RPMI8226 (cell line): ENCODE results near the gene ANXA8.

Source experiments
- DNase-seq: peaks from one replicate; pipeline ENCODE4 v3.0.0-alpha.2; 2015

ANXA8 gene

DNA sequence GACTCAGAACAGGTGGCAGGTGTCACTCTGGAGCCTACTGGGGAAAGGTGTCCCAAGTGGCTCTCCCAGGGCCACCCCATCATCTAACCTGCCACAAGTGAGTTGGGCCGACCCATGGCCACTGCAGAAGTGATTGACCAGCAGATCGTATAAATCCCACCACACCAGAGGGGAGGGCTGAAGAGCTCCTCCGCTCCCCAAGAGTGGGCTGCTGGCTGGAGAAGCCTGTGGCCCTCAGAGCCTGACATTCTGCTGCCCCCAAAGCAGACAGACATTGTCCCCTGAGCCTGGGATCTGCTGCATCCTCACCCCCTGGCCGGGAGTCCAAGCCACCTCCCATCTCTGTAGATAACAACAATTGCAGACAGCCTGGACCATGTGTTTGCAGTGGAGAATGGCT lies 36.7 kb downstream of the ANXA8 start:
- DNase-seq, result no peak

DNA sequence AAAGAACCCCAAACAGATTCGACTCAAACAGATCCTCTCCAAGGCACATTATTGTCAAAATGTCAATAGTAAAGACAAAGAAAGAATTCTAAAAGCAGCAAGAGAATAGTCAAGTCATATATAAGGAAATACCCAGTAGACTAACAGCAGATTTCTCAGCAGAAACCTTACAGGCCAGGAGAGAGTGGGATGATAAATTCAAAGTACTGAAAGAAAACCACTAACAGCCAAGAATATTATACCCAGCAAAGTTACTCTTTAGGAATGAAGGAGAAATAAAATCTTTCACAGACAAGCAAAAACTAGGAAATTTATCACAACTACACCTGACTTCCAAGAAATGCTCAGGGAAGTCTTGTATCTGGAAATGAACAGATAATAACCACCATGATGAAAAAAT lies 38.2 kb downstream of the ANXA8 start:
- DNase-seq, result no peak

DNA sequence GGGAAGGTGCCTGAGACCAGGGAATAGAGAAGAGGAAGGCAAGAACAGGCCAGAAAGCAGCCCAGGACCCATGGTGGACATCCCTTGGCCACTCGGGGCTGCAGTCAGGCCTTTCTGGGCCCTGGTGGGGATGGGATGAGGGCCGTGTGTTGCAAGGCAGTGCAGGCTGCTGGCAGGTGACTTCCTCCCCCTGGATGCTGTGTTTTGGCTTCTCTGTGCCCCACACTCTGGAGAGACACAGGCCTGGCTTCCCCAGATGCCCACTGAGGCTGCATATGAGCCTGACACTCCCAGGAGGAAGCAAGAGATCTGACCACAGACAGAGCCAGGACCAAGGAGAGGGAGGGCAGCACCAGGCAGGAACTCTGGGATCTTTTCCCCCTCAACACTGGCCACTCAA lies 39.9 kb downstream of the ANXA8 start:
- no peak for DNase-seq

DNA sequence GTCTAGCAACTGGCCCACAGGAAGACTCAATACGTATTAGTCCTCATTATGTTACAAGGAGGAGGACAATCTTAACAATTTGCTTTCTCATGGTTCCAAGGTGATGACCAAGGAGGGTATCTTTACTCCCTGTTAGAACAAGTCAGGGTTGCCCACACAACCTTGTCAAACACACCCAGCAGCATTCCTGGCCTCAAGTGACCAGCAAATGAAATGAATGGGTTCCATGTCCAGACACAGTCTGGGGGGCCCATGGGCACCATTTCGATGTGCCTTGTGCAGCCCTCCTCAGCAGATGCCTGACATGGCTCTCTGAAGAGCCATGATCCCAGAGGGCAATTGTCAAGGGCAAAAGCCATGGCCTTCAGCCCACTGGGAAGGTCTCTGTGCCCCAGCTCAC lies 40.8 kb downstream of the ANXA8 start:
- no peak for DNase-seq

DNA sequence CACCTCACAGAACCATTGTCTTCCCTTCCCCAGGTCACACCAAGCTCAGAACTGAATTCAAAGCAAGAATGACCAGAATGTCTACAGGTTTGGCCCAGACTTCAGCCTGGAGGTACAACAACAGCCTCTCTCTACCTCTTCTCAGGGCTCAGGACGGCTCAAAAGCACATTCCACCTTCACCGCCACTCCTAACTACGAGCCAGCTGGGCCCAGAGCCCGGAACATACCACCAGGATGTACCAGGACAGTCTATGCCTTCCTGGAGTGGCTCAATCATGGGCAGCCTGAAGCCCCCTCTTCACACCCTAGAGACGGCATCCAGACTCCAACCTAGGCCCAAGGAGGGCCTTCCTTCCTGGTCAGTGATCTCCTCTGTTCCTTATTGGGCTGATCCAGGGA lies 41.6 kb downstream of the ANXA8 start:
- no peak for DNase-seq

DNA sequence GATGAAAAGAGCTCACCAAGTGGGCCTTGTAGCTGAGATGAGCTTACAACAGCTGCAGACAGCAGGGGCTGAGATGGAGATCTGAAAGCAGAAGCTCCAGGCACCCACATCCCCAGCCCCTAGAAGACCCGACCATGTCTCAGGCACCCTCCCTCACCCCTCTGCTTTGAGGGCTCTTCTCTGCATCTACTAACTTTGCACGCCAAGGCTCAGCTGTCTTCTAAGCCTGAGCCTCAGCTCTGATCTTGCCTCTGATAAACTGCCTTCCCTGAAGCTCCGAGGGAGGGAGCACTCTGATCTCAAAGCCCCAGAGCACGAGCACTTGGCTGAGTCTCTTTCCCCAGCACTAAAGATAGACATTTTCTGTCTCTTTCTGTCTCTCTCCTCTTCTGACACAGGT lies 42.0 kb downstream of the ANXA8 start:
- no peak for DNase-seq

DNA sequence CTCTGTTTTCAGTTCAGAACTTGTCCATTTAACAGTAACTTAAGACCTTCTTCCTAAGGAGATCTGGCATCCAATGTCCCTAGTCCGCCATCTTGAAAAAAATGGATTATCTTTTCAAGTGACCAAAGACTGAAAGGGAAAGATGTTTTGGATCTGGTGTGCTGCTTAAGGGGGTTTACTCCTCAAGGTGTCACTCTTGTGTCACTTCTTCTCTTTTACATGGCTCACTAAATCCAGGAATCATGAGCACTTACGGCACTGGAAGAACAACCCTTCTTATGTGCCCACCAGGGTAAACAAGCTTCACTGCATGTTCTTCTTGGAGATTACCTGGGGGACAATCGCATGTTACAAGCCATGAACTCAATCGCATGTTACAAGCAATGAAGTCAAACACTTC lies 43.7 kb downstream of the ANXA8 start:
- no peak for DNase-seq

DNA sequence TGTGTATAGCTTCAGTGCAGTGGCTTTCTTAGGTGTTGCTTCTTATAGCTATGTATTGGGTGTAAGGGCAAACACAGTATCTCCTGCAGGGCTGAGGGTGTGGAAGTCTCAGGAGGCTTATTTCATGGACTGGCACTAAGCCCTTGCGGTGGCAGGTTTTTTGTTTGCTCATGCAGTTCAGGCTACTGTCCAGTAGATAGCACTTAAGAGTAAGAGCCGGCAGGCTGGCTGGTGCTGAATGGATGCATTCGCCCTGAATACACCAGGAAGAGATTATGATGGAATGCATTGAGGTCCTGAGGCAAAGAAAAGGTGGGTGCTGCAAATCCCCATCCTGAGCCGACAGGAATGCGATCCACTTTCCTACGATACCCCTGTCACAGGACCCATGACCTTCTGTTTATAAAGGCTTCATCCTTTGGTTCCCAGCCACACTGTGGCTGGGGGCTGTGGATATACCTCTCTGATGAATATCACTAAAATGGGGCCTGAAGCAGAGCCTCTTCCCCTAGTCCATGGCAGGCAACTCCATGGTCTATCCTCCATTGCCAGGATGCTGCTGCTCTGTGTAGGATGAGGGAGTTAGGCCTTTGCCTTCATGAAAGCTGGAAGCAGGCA lies 44.9 kb downstream of the ANXA8 start:
- DNase-seq, result peak; percentile 26

DNA sequence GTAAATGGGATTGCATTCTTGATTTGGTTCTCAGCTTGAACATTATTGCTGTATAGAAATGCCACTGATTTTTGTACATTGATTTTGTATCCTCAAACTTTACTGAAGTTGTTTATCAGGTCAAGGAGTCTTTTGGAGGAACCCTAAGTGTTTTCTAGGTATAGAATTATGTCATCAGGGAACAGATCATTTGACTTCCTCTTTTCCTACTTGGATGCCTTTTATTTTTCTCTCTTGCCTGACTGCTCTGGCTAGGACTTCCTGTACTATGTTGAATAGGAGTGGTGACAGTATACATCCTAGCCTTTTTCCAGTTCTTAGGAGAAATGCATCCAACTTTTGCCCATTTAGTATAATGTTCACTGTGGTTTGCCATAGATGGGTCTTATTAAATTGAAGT lies 48.8 kb downstream of the ANXA8 start:
- no peak for DNase-seq

DNA sequence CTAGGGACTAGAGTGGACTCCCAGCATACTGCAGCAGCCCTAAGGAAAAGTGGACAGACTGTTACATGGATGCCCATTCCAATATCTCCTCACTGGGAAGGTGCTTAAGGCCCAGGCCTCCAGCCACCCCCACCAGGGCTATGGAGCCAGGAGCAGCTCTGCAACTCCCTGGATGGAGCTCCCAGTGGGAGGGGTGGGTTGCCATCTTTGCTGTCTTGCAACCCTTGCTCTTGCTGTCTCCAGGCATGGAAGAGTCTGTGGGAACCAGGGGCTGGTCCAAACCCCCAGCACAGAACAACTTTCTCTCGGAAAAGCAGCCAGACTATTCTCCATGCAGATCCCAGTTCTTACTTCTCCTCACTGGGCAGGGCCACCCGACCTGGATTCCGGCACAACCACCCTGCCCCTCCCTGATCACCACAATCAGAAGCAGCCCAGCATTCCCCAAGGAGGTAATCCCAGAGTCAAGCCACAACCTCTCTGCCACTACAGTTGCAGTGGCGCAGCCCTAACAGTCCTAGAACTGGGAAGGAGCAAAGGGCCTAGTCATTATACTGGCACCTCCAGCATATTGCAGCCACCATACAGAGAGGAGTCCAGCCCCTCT lies 58.0 kb downstream of the ANXA8 start:
- no peak for DNase-seq

DNA sequence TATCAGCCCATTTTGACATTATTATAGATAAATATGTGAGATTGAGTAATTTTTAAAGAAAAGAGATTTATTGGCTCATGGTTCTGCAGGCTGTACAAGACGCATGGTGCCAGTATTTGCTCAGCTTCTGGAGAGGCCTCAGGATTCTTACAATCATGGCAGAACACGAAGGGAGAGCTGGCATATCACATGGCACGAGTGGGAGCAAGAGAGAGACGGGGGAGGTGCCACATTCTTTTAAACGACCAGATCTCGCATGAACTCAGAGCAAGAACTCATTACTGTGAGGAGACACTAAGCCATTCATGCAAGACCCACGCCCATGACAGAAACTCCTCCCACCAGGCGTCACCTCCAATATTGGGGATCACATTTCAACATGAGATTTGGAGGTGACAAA lies 59.7 kb downstream of the ANXA8 start:
- DNase-seq, result no peak

DNA sequence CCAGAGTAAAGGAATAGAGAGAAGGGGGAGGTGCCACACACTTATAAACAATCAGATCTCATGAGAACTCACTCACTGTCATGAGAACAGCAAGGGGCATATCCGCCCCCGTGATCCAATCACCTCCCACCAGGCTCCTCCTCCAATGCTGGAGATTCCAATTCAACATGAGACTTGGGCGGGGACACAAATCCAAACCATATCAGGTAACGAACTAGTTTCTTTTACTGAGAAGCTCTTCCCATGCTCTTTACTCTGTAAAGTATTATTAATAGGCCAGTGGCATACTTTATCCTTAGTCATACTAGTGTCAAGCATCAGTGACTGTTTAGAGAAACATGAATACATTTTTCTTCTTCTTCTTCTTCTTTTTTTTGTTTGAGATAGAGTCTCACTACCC lies 60.4 kb downstream of the ANXA8 start:
- DNase-seq, result no peak

DNA sequence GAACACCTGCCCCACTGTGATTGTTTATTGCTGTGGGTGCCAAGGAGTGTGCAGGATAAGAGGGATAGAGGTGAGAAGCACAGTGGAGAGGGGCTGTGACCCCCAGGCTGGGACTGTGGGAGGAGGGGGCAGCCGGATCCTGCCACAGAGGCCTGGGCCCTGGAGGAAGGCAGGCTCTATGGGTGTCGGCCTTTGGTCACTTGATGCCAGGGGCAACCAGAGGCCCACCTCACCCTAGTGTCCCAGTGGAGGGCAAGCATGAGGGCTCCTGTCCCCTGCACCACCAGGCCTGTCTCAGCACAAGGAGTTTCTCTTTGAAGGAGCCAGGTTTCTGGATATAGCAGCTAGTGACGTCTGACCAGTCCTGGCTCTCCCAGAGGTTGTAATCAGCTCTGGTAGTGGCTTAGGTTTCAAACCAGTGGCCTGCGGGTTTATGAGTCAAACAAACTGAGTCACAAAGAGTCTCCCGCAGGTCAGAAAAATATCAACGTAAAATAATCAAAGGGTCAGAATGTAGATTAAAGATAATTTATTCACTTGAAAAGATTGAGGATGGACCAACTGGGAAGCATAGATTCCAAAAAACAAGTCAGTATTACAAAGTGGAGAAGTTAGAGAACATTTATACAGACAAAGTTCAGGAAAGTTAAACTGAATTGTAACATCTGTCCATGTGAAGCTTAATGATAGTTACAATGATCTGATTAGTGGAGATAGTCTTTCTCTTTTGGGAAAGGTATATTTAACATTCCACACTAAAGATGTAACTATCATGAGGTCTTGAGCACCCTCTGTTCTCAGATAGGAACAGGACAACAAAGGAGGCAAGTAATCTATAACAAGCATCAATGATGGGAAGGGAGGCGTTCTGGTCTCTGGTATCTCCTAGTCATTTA lies 62.6 kb downstream of the ANXA8 start:
- DNase-seq, result no peak

DNA sequence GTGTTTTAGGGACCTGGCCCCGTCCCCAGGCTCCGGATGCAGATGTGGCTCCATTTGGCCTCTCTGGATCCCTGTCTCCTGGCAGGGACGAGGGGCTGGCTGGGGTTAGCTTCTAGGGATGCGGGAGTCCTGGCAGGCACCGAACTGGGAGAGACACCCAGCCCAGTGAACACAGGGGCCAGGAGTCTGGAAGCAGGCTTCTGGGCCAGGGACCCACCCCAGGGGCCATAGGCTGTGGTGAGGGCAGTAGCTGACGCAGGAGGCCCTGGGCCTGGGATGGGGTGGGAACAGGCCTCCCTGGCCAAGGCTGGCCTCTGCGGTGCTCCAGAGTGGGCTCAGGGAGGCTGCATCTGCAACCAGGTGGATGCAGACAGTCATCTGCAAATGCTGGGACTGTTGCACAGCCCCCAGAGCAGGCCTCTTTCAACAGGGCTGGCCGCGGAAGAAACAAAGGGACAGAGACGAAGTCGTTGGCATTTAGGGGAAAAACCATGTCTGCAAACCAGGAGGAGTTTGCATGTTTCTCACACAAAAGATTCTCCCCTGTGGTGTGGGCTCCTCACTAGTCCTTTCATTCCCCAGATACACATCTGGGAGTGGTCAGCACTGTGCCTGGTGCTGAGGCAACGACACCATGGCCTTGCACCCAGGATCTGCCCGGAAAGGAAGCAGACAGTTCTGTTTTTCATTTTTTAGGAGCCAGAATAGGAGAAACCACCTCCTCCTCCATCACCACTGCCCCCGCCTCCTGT lies 63.4 kb downstream of the ANXA8 start:
- no peak for DNase-seq

DNA sequence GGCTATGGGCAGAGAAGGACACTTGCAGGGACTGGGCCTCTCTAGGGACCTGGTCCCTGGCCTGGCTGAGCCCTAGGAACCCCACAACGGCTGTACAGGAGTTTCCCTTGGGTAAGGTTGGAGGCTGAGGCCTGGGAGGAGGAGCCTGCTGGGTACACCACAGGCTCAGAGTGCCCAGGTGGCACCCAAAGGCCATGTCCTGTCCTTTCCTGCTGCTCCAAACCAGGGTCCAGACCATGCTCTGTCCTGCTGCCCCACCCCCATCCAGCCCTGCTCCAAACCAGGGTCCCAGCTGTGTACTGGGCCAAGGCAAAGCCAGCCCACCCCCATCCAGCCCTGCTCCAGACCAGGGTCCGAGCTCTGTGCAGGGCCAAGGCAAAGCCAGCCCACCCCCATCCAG lies 64.5 kb downstream of the ANXA8 start:
- no peak for DNase-seq

DNA sequence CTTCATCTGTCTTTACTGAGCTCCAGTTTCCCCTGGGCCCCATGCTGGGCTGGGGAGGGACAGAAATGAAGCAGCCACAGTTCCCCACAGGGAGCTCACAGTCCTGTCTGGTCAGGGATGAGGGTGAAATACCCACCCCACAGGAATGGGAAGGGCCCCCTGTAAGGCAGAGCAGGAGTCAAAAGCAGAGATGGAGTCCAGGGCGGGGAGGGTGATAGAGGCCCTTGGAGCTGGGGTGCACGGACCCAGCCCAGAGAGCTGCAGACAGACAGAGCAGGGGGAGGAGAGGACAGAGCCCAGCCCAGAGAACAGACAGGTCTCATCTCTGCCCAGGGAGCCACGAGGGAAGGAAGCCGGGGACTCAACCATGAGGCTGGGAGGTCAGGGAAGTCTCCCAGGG lies 64.9 kb downstream of the ANXA8 start:
- DNase-seq, result no peak

DNA sequence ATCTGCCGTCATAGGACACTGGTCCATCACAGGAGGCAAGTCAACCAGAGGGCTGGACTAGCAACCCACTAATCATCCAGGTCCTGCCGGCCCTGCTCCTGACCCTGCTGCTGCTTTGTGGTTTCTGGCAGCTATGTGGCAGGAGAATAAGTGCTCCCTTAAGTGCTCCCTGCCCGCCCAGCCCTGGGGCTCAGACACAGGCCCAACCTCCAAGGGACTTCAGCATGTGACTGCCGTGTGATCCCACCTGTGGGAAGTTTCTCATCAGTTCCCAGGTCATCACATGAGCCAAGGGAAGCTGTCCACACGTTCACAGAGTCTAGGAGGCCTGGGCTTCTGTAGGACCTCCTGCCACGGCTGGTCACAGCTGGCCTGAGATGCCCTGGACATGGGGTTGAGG lies 65.6 kb downstream of the ANXA8 start:
- DNase-seq, result no peak
